Measurements from ENCODE around the gene SUCLA2. TPM values are rescaled to one million over a fixed set of nuclear protein-coding genes. Genes with fewer than 3 reads are reported as not detected.
A peak's percentile ranks its signal among the peaks of the same experiment; 100 is the strongest.

Gene SUCLA2
- total RNA-seq, 3 donors from 2014 or later (not counting 1 experiment from before 2014, with no cell fraction given), result 28.4 to 34.3 (median 31.0) TPM

- Mint-ChIP-seq H3K4me3 (no peak overlapping the region), H3K36me3 (no peaks in the 10 kb centered on the region), H3K9me3 (no peaks in the 10 kb centered on the region), H3K27ac (peak overlapping the region in 1 of 2 donors; percentile 18), H3K27me3 (ENCODE audit: low read depth in 2 of 2) (no peaks in the 10 kb centered on the region), H3K4me1 (peaks cover 12 to 16% of the 10 kb centered on the region in 2 donors)
- Histone ChIP-seq H3K27me3 (ENCODE audit: control insufficient read depth, insufficient read depth, low read length) (no peaks in the 10 kb centered on the region), H3K36me3 (ENCODE audit: control insufficient read depth, insufficient read depth, low read length) (peaks cover 4% of the 10 kb centered on the region), H3K27ac (ENCODE audit: low read length) (no peak overlapping the region), H3K9me3 (ENCODE audit: control insufficient read depth, insufficient read depth, low read length) (no peaks in the 10 kb centered on the region), H3K4me1 (ENCODE audit: control insufficient read depth, insufficient read depth, low read length) (peaks cover 5% of the 10 kb centered on the region), H3K4me3 (ENCODE audit: low read length) (no peak overlapping the region)
- WGBS (ENCODE audit: insufficient coverage), result 98% methylated on average over 2 of the region's 2 CpGs
- no peak for TF ChIP-seq CTCF (IDR thresholded peaks at IDR 0.05)
- DNase-seq (no peak), ATAC-seq (no peak)
- intact Hi-C loops (cut with micrococcal nuclease), result no loop called here
Observed at GRCh38 chr13:48042894-48043293, 41.8 kb upstream of the SUCLA2 start.

- intact Hi-C loops (cut with micrococcal nuclease), result no loop called here
- Histone ChIP-seq H3K27me3 (ENCODE audit: control insufficient read depth, insufficient read depth, low read length) (no peaks in the 10 kb centered on the region), H3K4me3 (ENCODE audit: low read length) (no peak overlapping the region), H3K27ac (ENCODE audit: low read length) (no peak overlapping the region), H3K4me1 (ENCODE audit: control insufficient read depth, insufficient read depth, low read length) (peaks cover 13% of the 10 kb centered on the region), H3K36me3 (ENCODE audit: control insufficient read depth, insufficient read depth, low read length) (peaks cover 4% of the 10 kb centered on the region), H3K9me3 (ENCODE audit: control insufficient read depth, insufficient read depth, low read length) (no peaks in the 10 kb centered on the region)
- no CpG with 5 or more reads among the region's 1 CpG for WGBS (ENCODE audit: insufficient coverage)
- ATAC-seq (no peak), DNase-seq (no peak)
- H3K36me3 Mint-ChIP-seq, result no peaks in the 10 kb centered on the region
- peaks cover 21% of the 10 kb centered on the region in 2 donors for H3K4me1 Mint-ChIP-seq
- TF ChIP-seq CTCF (IDR thresholded peaks at IDR 0.05), result no peak
- H3K27ac Mint-ChIP-seq, result peak overlapping the region in 1 of 2 donors; percentile 57
- H3K4me3 Mint-ChIP-seq, result no peak overlapping the region
- no peaks in the 10 kb centered on the region for H3K27me3 Mint-ChIP-seq (ENCODE audit: low read depth in 2 of 2)
- no peaks in the 10 kb centered on the region for H3K9me3 Mint-ChIP-seq
Observed at GRCh38 chr13:48040896-48041295, 39.8 kb upstream of the SUCLA2 start.

GRCh38 chr13:48040049-48040448 is 39.0 kb upstream of the SUCLA2 start:
- peaks cover 4% of the 10 kb centered on the region for H3K36me3 ChIP-seq (ENCODE audit: control insufficient read depth, insufficient read depth, low read length)
- no peaks in the 10 kb centered on the region for H3K36me3 Mint-ChIP-seq
- TF ChIP-seq CTCF (IDR thresholded peaks at IDR 0.05), result no peak
- H3K4me1 ChIP-seq (ENCODE audit: control insufficient read depth, insufficient read depth, low read length), result peaks cover 13% of the 10 kb centered on the region
- intact Hi-C loops (cut with micrococcal nuclease), result no loop called here
- H3K27me3 Mint-ChIP-seq (ENCODE audit: low read depth in 2 of 2), result no peaks in the 10 kb centered on the region
- DNase-seq (no peak), ATAC-seq (no peak)
- H3K27ac ChIP-seq (ENCODE audit: low read length), result no peak overlapping the region
- peak overlapping the region; percentile 31 for H3K4me3 Mint-ChIP-seq
- H3K27ac Mint-ChIP-seq, result peak overlapping the region; percentile 97 to 99
- no peaks in the 10 kb centered on the region for H3K27me3 ChIP-seq (ENCODE audit: control insufficient read depth, insufficient read depth, low read length)
- no peaks in the 10 kb centered on the region for H3K9me3 Mint-ChIP-seq
- no peaks in the 10 kb centered on the region for H3K9me3 ChIP-seq (ENCODE audit: control insufficient read depth, insufficient read depth, low read length)
- H3K4me1 Mint-ChIP-seq, result peaks cover 21% of the 10 kb centered on the region in 2 donors
- no peak overlapping the region for H3K4me3 ChIP-seq (ENCODE audit: low read length)

GRCh38 chr13:48038761-48039160 is 37.7 kb upstream of the SUCLA2 start:
- no peak overlapping the region for H3K27ac ChIP-seq (ENCODE audit: low read length)
- no peak for ATAC-seq
- Mint-ChIP-seq H3K4me1 (peaks cover 21% of the 10 kb centered on the region in 2 donors), H3K36me3 (no peaks in the 10 kb centered on the region), H3K4me3 (peak overlapping the region; percentile 90), H3K9me3 (no peaks in the 10 kb centered on the region), H3K27ac (peak overlapping the region; percentile 97 to 99), H3K27me3 (ENCODE audit: low read depth in 2 of 2) (no peaks in the 10 kb centered on the region)
- peak in 1 of 2 donors; percentile 12 for DNase-seq
- intact Hi-C loops (cut with micrococcal nuclease), result loop anchor here (2.0 to 5.0 kb wide), 2 partner anchors 38 to 264 kb away; partner anchors contain the start of genes RB1 and SUCLA2
- H3K9me3 ChIP-seq (ENCODE audit: control insufficient read depth, insufficient read depth, low read length), result no peaks in the 10 kb centered on the region
- H3K27me3 ChIP-seq (ENCODE audit: control insufficient read depth, insufficient read depth, low read length), result no peaks in the 10 kb centered on the region
- no peak for TF ChIP-seq CTCF (IDR thresholded peaks at IDR 0.05)
- H3K36me3 ChIP-seq (ENCODE audit: control insufficient read depth, insufficient read depth, low read length), result peaks cover 4% of the 10 kb centered on the region
- no peak overlapping the region for H3K4me3 ChIP-seq (ENCODE audit: low read length)
- peaks cover 13% of the 10 kb centered on the region for H3K4me1 ChIP-seq (ENCODE audit: control insufficient read depth, insufficient read depth, low read length)
- 100% methylated on average over 1 of the region's 1 CpG for WGBS (ENCODE audit: insufficient coverage)
